Lower leg skin (tissue), 3 donors: ENCODE data around the gene PCED1B.

Source experiments
- CTCF ChIP-seq, 3 donors: fragments of 450-650 bp; IDR thresholded peaks; one replicate each; pipeline ENCODE4 v1.5.1; 2016; ENCODE audit warnings: antibody characterized with exemption in 3 of 3, mild to moderate bottlenecking in 3 of 3, moderate library complexity in 2 of 3
- POLR2A ChIP-seq, 2 donors: fragments of 450-650 bp; IDR thresholded peaks; one replicate each; pipeline ENCODE4 v1.6.1; 2016 to 2017; ENCODE audit warnings: antibody characterized with exemption in 2 of 2, mild to moderate bottlenecking in 1 of 2, moderate library complexity in 1 of 2

GRCh38 chr12:47071241-47071852, 8.1 kb upstream of the PCED1B start:
- TF ChIP-seq CTCF (IDR thresholded peaks at IDR 0.05) (no peak), POLR2A (IDR thresholded peaks at IDR 0.05) (no peak)
